Muscle of back (tissue), 11 donors: ENCODE data around the gene CCDC126. TPM values are rescaled to one million over a fixed set of nuclear protein-coding genes. Genes with fewer than 3 reads are reported as not detected.
"Not testable (repeated sequence)": the region's sequence is repeated elsewhere in the genome, so short reads cannot be mapped to it uniquely, and the experiment has no call there.

ENCODE experiments used
- DNase-seq, 3 donors: peaks; one replicate each; pipeline versions ENCODE4 v3.0.0 to v3.0.0-alpha.2; 2013
- polyA plus RNA-seq, 10 donors: library from polyadenylated mRNA; unstranded; fragments of 120-200 nt; gene quantifications; one replicate each; pipeline ENCODE4 v1.2.1, GENCODE V29; 2013; ENCODE audit not compliant: insufficient read length in 10 of 10

The CCDC126 gene
- polyA plus RNA-seq, 10 donors: 6.5 to 9.8 (median 8.0) TPM

DNA sequence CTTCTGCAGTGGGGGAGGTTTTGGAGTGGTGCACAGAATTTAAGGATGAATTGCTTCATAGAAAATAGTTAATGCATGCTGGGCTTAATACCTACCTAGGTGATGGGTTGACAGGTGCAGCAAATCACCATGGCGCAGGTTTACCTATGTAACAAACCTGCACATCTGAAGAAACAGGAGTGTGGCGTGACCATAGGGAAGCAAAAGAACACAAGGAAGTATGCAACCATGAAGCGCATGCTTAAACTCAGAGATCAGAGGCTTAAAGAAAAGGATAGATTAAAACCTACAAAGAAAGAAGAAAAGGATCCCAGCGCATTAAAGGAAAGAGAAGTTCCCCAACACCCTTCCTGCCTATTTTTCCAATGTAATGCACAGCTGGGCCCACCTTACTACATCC lies 22.0 kb downstream of the CCDC126 start:
- no peak for DNase-seq

- DNase-seq: no peak
These were observed 25.3 kb downstream of the CCDC126 start for GRCh38 chr7:23622506-23622925.

GRCh38 chr7:23628370-23628769 lies 31.2 kb downstream of the CCDC126 start:
- DNase-seq: no peak

DNA sequence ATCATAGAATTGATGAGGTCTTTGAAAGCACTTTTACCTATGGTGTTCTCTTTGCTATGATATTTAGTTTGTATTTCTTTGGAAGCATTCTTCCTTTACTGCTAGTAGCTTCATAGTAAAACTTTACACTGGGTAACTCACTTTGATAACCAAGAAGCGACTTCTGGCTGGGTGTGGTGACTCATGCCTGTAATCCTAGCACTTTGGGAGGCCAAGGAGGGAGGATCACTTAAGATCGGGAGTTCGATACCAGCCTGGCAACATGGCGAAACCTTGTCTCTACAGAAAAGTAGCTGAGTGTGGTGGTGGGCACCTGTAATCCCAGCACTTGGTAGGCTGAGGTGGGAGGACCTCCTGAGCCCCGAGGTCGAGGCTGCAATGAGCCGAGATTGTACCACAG lies 36.2 kb downstream of the CCDC126 start:
- no peak for DNase-seq

GRCh38 chr7:23645822-23646221 lies 48.6 kb downstream of the CCDC126 start:
- no peak for DNase-seq

DNA sequence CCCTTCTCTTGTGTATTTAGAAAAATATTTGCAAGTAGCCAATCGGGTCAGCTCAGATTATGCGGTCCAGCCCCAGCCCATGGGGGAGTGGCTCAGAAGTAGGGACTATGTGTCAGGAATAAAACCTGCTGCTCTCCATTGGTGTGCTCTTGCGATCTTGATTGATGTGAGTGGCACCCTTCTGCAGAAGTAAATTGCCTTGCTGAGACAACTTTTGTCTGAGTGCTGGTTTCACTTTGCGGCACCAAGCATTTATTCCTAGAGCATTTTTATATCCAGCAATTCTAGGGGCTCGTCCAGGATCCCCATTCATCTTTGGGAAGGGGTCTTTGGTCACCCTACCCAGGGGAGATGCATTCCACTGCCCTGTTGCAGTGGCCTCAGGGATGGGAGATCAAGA lies 56.8 kb downstream of the CCDC126 start:
- no peak for DNase-seq

DNA sequence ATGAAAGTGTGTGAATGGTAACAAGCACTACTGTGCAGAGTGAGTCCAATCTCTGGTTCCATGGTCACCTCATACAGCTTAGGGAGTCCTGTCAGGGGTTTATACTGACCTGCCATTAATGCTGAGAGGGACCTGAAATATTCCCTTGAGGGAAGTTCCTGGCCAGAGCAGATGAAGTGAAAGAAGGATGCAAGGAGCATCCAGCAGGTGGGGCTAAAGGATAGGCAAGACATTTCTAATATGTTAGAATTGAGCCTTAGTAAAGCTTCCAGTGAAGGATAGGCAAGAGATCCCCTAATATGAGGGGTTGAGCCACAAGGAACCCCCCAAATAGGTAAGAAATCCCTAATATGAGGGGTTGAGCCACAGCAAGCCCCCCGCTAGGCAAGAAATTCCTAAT lies 57.3 kb downstream of the CCDC126 start:
- DNase-seq: no peak

DNA sequence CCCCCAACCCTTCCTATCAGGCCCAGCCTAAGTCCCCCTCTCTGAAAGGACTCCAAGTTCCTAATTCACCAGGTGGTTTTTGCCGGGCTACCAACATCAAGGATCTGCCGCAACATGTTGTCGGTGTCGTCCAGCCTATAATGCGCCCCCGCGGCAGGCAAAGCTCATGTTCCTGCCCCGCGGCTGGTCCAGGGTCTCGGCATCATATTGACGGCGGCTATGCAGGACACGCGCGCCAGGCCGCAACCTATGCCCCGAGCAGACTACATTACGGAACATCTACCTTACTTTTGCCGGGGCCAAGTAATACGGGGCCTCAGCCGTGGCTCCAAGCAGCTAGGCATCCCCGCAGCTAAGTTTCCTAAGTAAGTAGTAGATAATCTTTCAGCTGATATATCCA lies 58.3 kb downstream of the CCDC126 start:
- no peak for DNase-seq

DNA sequence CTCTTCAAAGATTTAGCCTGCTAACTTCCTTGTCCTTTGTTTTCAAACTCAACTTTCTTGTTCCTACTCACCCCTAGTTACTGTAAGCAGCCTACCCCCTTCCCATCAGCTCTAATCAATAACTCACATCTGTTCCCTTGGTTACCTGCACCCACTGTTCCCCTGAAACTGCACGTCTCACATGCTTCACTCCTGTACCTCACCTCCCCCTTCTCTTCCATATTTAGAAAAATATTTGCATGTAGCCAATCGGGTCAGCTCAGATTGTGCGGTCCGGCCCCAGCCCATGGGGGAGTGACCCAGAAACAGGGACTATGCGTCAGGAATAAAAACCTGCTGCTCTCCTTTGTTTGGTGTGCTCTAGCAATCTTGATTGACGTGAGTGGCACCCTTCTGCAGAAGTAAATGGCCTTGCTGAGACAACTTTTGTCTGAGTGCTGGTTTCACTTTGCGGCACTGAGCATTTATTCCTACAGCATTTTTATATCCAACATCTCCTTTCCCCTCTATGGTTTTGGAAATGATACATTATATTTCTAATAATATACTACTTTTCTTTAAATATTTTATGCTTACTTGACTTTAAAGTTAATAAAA lies 61.7 kb downstream of the CCDC126 start:
- DNase-seq: no peak

- DNase-seq: no peak
These were observed 64.2 kb downstream of the CCDC126 start for GRCh38 chr7:23661385-23661784.

GRCh38 chr7:23662124-23662983 lies 65.2 kb downstream of the CCDC126 start:
- DNase-seq: peak; percentile 24 to 76 (median 68)

DNA sequence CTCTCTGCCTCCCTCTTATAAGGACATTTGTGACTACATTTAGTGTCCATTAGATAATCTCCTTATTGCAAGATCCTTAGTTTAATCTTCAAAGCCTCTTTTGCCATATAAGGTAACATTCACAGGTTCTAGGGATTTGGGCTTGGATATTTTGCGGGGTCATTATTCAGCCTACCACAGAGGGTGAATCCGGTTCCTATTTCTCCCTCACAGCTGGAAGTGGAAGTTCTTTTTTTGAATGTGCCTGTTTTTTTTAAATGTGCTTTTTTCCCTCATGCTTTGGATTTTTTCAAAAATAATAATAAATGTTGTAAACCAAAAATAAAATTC lies 65.8 kb downstream of the CCDC126 start:
- no peak for DNase-seq

GRCh38 chr7:23664122-23664521 lies 66.9 kb downstream of the CCDC126 start:
- DNase-seq: no peak

GRCh38 chr7:23672033-23672432 lies 74.9 kb downstream of the CCDC126 start:
- no peak for DNase-seq

DNA sequence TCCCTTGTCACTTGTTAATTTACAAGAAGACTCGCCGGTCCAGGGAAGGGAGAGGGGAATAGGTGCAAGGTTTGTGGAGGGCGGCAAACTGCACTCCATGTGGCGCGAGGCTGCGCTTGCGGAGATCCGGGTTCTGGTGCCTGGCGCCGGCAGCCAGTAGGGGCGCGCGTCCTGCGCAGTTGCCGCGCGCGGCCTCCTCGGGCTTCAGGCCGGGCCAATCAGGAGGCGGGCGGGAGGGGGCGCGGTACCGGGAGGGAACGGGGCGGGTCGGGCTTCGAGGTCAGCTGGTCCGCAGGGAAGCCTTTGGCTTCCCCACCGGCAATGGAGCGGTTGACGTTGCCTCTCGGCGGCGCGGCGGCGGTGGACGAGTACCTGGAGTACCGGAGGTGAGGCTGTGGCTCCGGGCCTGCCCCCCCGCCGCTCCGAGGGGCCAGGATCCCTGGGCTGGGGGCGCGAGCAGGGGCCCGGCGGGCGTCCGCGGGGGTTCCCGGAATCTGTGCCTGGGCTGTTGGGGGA lies 82.8 kb downstream of the CCDC126 start, which contains the start of gene FAM221A:
Gene FAM221A, plus strand, starts transcription at position 302 of the 516 bp plus-strand sequence. Its CDS starts 20 bp downstream, at position 322.
- DNase-seq: peak; percentile 66 to 94 (median 92)

DNA sequence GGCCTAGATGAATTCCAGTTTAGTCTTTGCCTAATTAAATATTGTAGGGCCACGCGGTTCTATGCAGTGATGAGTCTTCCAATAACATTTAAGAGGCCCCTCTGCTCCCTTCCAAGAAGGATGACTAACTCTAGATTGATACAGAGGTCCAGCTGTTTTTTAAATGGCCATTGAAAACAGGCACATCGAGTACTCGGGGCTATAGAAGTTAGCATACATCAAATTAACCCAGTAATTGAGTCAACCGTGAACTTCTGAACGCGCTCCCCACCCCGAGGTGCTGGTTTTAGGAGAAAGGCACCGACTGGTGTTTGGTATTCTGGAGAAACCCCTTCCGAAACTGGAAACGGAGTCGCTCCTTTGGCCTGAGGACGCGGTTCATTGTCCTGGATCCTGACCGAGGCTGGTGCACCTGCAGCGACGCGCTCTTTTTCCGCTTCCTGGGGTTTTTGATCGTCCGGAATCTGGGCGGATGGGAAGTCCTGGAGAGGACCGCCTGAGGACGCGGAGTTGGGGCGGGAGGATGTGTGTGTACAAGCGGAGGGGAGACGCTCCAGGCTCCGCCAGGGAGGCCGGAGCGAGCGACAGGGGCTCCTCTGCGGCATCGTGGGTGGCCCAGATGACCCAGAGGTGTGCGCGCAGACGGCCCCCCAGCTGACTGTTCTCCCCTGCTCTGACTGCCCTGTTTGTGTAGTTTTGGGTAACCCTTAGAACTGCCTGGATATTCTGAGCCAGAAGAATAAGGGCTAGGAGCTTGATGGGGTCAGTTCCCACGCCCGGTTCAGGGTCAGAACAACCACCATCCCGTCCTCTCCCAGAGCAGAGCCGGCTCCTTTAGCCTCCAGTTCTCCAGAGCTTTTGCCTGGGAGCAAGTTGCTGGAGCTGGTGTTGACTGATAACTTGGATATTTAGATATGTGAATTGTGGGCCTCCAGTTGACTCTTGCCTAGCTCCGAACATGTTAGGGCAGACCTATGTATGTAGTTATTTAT lies 83.5 kb downstream of the CCDC126 start:
- peak; percentile 33 to 81 (median 66) for DNase-seq

DNA sequence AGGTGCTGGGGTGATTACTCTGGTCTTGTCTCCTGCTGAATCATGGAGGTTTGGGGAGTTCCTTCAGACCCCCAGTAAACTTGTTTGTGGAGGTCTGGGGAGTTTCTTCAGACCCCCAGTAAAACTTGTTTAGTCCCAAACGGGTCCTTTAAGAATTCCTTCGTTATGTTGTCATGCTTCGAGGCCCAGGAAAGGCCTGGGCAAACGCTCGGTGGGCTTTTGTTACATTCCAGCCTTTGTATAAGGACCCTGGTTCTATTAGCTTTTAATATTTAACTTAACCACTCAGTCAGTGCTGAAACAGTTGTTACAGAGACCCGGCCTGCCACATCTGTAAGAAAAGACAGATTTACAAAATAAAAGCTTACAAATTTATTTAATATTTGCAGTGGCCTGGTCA lies 86.9 kb downstream of the CCDC126 start:
- not testable (repeated sequence) for DNase-seq

- DNase-seq: peak in 2 of 3 donors; percentile 48 to 64
These were observed 88.5 kb downstream of the CCDC126 start for GRCh38 chr7:23685731-23686130.

DNA sequence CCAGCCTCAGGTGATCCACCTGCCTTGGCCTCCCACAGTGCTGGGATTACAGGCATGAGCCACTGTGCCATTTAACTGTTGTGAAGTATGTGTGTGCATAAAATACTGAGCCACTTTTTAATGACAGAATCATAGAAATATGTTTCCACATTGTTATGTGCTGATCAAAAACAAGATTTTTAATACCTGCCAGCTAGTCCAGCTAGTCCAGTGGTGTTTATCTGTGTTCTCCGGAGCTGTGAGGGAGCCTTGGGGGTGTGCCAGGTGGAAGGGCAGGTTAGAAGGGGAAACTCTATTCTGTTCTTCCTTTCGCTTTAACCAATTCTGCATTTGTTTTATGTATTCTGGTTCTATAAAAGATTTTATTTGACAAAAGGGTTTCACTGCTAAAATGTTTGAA lies 89.8 kb downstream of the CCDC126 start:
- peak in 1 of 3 donors; percentile 19 for DNase-seq

DNA sequence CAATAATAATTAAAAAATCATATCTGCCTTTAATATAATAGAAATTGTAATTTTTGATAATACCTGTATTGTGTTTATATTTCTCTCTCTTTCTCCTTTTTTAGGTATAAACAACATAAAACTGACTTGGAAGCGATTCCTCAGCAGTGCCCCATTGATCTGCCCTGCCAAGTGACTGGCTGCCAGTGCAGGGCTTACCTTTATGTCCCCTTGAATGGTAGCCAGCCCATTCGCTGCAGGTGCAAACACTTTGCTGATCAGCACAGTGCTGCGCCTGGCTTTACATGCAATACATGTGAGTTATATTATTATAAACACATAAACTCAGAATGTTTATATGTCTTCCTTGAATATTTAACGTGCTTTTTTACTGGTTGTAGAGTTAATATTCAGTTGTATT lies 92.0 kb downstream of the CCDC126 start:
- no peak for DNase-seq

DNA sequence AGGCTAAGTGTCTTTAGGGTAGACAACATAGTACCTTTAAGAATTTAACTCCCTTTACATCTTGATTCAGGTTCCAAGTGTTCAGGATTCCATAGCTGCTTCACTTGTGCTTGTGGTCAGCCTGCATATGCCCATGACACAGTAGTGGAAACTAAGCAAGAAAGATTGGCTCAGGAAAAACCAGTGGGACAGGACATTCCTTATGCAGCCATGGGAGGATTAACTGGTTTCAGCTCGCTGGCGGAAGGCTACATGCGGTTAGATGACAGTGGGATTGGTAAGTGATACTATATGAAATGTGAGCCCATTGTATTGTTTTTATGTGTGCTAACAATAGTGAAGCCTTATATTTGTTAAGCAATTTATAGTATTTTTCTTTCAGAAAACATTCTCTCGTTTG lies 94.1 kb downstream of the CCDC126 start:
- no peak for DNase-seq

GRCh38 chr7:23693224-23693623 lies 96.0 kb downstream of the CCDC126 start:
- no peak for DNase-seq
